HT-29 (cell line): Measurements from ENCODE around the gene MAP2K7. TPM values are rescaled to one million over a fixed set of nuclear protein-coding genes. Genes with fewer than 3 reads are reported as not detected.
"Not testable (repeated sequence)": the region's sequence is repeated elsewhere in the genome, so short reads cannot be mapped to it uniquely, and the experiment has no call there.

Experiments used
- DNase-seq: peaks from one replicate; pipeline ENCODE4 v3.0.0-alpha.2; 2015; ENCODE audit warnings: low spot score
- total RNA-seq: library from RNA; depleted of rRNA; stranded (reverse); fragments of >200 nt; shearing (Covaris generic); gene quantifications from 2 replicates; pipeline ENCODE4 v1.2.3, GENCODE V29; 2014

MAP2K7 gene
- total RNA-seq, 1 experiment from 2014 or later = 30.8 TPM

DNA sequence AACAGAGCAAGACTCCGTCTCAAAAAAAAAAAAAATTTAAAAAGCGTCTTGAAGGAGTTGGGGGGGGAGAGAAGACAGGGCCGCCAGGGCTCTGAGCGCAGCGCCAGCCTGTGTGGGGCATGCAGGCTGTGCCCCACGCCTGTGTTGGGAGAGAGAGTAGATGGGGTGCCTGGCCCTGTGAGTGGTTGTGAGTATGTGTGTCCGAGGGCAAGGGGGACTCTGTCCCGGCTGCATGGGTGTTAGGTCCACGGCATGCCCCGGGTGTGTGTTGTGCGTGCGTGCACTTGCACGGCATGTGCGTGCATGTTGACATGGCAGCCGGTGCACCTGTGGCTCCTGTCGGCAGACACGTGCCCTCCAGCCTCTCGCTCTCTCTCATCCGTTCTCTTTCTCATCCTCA is 3.4 kb downstream of the MAP2K7 start:
- DNase-seq = no peak

DNA sequence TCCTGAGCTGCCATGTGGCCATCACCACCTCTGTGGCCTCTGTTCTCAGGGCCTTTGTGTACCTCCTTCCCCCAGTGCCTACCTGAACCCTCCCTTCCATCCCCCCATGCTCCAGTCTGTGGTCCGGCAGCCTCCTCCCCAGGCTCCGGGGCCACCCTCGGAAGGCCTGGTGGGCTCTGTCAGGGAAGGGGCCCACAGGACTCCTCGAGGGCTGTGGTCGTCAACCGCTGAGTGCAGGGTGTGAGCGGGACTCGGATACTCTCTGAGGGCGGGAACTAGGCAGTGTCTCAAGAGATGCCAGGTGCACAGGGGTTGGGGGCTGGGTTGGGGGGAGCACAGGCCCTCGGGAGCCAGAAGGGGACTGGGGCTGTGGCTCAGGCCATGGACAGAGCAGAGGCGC is 3.9 kb downstream of the MAP2K7 start:
- DNase-seq = no peak

DNA sequence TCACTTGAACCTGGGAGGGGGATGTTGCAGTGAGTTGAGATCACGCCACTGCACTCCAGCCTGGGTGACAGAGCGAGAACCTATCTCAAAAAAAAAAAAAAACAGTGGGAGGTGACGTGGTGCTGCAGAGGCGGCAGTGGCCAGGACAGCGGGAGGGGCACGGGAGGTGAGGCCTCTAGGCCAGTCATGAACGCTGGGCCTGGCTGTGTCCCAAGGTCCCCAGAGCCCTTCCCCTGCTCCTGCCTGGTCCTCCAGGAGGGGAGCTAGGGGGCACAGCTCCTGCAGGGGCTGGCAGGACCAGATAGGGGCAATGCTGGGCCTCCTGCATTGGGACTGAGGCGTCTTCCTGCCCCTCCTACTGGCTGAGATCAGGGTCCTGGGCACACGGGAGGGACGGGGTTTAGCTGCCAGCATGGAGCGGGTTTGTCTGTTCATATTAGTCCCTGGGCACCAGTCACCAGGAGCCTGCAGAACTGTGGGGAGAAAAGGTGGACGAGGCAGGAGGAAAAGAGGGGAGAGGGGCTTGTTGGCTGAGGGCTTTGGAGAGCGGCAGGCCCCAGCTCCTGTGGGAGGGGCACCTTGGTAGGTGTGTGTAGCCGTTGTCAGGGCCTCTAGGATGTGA is 4.5 kb downstream of the MAP2K7 start:
- no peak for DNase-seq

DNA sequence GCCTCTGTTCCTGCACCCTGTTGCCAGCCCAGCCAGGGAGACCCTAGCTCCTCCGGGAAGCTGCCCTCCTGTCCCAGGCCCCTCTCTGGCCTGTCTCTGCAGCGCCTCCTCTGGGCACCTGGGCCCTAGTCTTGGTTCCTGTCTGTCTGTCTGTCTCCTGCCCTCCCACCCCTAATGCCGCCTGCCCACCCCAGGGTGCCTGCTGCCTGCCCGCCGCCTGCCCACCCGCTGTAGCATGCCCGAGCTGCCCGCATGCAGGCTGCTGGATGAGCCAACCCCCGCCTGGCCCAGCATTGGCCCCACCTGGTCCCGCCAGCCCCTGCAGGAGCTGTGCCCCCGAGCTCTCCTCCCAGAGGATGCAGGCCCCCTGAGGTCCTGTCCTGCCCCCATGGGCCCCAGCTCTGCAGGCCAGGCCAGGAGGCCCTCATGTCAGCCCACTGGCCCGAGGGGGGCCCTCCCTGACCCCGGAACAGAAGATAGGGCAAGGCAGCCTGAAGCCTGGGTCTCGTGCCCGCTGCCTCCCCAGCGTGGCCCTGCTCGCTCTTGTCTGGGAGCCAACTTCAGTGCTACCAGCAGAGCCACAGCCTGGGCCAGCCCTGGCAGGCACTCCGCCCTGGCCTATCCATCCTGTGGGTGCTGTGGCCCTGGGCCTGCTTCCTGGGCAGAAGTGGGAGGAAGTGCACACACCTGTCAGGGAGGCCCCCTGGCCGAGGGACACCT is 5.2 kb downstream of the MAP2K7 start:
- no peak for DNase-seq

DNA sequence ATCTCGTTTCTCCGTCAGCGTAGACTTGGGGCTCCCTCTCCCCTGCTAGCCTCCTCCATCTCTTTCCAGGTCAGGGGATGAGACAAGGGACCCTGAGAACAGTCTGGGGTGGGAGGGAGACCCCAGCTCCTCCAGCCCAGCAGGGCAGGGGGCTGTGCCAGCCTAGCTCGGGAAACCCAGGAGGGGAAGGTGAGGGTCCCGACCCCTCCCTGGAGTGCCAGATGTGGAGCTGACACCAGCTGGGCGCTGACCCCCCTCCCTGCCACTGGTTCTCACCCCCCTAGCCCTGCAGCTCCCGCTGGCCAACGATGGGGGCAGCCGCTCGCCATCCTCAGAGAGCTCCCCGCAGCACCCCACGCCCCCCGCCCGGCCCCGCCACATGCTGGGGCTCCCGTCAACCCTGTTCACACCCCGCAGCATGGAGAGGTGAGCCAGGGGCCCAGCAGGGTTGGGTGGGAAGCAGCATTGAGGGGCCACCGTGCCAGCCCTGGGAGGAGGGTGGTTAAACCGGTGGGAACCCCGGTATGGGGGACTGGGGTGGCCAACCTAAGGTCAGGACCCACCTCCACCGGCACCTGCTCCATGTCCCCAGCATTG is 5.9 kb downstream of the MAP2K7 start:
- DNase-seq = no peak

DNA sequence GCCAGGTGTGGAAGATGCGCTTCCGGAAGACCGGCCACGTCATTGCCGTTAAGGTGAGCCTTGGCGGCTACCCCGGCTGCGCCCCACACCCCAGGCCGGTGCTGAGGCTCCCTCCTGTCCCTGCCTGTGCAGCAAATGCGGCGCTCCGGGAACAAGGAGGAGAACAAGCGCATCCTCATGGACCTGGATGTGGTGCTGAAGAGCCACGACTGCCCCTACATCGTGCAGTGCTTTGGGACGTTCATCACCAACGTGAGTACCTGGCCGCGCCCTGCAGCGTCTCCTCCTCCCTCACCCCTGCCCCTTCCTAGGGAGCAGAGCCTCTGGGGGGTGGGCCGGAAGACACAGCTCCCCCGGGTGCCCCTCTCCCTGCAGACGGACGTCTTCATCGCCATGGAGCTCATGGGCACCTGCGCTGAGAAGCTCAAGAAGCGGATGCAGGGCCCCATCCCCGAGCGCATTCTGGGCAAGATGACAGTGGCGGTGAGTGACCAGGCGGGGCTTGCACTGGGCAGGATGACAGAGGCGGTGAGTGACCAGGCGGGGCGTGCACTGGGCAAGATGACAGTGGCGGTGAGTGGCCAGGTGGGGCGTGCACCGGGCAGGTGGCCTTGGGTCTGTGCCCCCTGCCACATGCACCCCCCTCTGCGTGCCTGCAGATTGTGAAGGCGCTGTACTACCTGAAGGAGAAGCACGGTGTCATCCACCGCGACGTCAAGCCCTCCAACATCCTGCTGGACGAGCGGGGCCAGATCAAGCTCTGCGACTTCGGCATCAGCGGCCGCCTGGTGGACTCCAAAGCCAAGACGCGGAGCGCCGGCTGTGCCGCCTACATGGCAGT is 6.9 kb downstream of the MAP2K7 start:
- no peak for DNase-seq

DNA sequence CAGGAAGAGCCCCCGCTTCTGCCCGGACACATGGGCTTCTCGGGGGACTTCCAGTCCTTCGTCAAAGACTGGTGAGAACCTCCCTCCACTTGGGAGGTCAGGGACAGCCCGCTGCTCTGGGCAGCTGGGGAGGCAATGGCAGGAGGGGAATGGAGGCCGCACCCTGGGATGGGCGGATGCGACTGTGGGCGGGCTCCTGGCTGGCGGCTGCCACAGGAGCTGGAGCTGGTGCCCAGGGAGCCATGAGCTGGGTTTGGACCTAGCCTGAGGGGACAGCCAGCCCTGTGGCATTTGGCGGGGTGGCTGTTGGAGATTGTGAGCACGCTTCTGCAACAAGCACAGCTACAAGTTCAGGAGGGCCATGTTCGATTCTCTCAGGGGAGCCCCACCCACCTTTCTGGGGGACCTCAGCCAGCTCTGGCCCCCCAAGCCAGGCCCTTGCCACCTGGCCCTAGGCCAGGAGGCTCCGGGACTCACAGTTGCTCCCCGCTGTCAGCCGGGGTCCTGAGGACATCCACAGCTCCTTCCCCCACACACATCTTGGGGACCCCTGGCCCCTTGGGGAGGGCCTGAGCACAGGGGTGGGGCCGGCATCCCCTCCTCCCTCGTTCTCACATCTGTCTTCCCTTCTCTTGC is 7.9 kb downstream of the MAP2K7 start:
- DNase-seq = no peak

DNA sequence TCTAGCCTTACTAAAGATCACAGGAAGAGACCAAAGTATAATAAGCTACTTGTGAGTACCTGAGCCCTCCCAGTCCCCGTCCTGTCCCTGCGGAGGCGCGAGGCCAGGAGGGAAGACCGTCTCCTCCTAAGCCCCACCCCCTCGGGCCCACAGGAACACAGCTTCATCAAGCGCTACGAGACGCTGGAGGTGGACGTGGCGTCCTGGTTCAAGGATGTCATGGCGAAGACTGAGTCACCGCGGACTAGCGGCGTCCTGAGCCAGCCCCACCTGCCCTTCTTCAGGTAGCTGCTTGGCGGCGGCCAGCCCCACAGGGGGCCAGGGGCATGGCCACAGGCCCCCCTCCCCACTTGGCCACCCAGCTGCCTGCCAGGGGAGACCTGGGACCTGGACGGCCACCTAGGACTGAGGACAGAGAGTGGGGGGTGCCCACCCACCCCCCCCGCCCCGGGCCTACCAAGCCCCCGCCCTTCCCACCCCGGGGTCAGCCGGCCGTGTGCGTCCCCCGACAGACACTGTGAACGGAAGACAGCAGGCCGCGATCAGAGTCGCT is 8.5 kb downstream of the MAP2K7 start:
- no peak for DNase-seq

DNA sequence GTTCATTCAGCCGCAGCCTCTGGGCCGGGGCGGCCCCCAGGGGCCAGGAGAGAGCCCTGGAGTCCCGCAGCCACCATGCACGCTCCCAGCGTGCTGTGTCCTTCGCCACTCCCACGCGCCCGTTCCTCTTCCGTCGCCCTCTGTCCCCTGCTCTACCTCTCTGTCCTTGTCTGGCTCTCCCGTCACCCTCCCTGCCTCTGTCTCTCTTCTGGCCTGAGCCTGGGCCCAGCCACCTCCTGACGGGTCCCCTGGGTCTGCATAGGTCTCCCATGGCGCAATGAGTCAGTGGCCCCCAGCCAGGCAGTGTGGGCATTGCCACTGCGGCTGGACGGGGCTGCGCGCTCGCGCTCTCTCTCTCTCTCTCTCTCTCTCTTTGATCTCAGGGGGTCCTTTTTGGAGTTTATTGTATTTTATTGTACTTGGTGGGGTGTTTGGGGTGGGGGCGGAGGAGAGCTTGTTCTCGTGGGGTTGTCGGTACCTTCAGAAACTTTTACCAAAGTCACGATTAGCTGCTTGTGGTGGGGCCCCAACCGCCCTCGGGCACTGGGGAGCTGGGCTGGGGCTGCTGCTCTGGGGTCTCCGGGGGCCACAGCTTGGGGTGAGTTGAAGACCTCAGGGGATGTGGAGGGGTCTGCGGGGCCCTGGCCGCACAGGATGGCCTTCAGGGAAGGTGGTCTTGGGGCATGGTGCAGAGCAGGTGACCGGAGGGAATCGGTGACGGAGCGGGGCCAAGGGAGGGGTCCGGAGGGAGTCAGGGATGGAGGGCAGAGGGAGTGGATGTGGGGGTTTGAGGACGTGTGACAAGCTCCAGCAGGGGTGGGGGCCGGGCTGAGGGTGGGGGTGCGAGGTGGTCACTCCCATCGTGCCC is 9.3 kb downstream of the MAP2K7 start:
- no peak for DNase-seq

DNA sequence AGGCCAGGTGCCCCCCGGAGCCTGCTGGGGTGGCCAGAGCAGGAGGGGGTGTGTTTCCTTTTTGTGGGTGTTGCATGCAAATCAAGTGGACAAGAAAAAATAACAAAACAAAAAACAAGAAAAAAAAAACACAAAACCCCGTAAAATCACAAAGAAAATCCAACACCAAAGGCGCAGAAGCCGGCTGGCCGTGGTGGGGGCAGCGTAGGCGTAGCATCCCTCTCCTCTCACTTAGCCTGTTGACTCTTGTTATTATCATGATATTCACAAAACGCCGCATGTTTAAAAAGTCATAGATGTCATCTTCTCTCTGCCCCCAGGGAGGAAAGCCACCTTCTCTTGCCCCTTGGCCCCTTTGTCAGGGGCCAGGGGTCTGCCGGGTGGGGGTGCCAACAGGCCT is 10.0 kb downstream of the MAP2K7 start:
- no peak for DNase-seq

DNA sequence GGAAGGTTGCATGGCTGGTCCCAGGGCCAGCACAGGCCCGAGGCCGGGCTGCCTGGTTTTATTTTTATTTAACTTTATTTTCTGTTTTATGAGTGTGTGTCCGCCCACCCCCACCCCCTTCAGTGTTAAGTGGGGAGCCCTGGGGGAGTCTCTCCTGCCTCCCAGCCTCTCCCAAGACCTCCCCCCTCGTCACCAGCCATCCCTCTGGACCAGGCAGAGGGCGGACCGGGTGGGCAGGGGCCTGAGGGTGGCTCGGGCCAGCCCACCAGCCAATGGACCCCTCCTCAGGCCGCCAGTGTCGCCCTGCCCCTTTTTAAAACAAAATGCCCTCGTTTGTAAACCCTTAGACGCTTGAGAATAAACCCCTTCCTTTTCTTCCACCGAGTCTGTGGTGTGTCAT is 10.4 kb downstream of the MAP2K7 start:
- DNase-seq = no peak

DNA sequence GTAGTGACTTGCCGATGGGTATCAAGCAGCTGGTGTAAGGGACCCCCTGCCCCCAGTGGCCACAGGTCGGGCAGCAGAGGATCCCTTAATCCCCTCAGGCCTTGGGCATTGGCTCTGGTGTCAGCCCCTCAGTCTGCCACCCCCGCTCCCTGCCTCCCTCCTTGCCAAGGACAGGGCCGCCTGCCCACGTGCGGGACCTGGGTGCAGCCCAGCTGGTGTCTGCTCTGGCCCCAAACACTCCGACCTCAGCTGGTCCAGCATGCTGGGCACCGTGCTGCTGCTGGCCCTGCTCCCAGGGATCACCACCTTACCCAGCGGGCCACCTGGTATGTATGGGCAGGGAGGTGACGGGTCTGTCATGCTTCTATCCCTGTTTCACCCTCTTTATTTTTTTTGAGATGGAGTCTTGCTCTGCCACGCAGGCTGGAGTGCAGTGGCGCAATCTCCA is 10.9 kb downstream of the MAP2K7 start, which contains the start of gene TGFBR3L:
Gene TGFBR3L (plus strand): TSS at position 233 of the 448 bp plus-strand sequence.
- DNase-seq = no peak

DNA sequence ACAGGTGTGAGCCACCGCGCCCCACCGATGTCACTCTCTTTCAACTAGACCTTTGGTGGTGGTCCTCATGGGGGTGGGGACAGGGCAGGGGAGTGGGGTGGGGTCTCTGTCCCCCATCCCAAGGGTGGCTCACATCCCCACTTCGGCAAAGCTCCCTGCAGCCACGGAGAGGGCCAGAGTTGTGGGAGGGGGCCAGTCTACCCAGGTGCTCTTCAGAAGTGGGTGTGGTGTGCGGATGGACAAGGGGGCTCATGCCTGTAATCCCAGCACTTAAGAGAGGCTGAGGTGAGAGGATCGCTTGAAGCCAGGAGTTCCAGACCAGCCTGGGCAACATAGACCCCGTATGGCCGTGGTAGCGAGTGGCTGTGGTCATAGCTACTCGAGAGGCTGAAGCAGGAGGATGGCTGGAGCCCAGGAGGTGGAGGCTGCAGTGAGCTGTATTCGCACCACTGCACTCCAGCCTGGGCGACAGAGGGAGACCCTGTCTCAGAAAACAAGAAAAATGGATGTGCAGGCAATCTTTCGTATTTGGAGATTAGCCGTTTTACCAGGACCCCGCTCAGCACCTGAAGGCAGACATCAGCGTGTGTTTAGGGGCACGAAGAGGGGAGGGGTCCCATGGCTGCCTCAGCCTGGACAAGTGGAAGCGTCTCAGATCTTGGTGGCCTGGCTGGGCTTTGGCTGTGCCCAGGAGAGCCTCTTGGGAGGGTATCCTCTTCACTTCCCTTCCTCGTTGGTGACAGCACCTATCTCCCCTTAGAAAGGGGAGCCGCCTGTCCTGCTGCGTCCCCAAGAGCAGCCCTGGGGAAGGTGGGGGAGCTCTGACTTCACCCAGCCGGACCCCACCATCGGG is 11.8 kb downstream of the MAP2K7 start:
- no peak for DNase-seq

DNA sequence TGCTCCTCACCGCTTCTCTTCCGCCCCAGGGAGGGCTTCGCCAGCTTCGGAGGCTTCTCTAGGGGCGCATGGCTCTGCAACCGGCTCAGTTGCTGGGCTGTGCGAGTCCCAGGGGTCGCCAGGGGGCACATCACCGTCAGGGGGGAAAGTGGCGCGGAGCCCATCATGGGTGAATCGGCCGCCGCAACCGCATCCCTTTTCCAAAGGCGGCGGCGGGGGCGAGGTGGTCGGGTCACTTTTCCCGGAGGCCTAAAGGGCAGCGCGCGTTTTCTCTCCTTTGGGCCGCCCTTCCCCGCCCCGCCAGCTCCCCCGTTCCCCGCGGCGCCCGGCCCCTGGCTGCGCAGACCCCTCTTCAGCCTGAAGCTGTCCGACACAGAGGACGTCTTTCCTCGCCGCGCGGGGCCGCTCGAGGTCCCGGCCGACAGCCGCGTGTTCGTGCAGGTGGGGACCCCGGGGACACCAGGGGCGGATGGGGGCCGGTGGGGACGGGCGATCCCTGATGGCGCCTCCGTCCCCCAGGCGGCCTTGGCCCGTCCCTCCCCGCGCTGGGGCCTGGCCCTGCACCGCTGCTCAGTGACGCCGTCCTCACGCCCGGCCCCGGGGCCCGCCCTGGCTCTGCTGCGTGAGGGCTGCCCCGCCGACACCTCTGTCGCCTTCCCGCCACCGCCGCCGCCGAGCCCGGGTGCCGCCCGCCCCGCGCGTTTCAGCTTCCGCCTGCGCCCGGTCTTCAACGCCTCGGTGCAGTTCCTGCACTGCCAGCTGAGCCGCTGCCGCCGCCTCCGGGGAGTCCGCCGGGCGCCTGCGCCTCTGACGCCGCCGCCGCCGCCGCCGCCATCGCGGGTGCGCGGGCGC is 12.7 kb downstream of the MAP2K7 start:
- no peak for DNase-seq

DNA sequence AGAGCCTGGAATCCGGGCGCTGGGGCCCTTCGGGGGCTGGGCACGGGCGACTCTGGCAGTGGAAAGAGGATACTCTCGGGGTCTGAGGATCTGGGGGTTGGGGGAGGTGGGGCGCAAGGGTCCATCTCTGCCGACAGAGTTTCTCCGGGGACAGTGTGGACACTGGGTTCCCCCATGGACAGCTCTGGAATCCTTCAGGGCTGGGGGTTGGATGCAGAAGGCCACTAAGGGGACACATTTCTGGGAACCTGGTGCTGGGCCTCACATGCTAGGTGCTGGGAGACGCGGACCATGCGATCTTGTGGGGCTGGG is 13.2 kb downstream of the MAP2K7 start:
- DNase-seq = no peak

DNA sequence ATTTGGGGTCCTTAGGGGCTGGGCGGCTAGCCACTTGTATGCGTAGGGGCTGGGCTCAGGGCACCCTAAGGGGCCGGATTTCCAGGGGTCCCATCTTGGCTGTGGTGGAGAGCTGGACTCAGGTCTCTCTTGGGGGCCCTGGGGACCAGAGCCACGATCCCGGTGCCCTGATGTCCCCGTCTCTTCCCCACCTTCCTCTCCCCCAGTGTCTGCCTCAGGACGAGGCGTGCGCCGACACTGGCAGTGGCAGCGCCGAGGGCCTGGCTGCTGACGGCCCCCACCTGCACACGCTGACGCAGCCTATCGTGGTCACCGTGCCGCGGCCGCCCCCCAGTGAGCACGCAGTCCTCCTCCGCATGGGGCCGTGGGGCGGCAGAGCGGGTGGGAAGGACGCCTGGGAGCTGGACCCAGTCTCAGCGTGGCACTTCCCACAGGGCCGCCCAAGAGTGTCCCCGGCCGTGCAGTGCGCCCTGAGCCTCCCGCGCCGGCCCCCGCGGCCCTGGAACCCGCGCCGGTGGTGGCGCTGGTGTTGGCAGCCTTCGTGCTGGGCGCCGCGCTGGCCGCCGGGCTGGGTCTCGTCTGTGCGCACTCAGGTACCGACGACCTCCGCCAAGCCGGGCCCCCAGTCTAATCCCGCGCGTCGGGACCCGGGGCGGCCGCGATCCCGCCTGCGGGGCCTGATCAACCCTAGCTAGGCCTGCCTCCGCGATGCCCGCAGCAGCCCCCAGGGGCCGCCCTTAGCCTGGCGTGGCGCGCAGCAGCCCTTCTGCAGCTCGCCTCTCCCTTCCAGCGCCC is 13.8 kb downstream of the MAP2K7 start:
- DNase-seq = no peak

DNA sequence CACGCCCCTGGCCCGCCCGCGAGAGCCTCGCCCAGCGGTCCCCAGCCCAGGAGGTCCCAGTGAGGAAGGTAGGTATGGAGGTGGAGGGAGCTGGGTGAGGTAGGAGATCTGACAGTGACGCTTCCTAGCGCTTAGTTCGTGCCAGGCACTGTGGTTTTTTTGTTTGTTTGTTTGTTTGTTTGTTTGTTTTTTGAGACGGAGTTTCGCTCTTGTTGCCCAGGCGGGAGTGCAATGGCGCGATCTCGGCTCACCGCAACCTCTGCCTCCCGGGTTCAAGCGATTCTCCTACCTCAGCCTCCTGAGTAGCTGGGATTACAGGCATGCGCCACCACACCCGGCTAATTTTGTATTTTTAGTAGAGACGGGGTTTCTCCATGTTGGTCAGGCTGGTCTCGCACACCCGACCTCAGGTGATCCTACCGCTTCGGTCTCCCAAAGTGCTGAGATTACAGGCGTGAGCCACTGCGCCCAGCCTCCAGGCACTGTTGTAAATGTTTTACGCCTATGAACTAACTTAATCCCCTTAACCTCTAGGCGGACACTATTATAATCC is 14.5 kb downstream of the MAP2K7 start:
- DNase-seq = not testable (repeated sequence)
